K562 (cell line): Measurements from ENCODE around the gene NDUFB10. TPM values are rescaled to one million over a fixed set of nuclear protein-coding genes. Genes with fewer than 3 reads are reported as not detected.

Source experiments
- ARID3A ChIP-seq: IDR thresholded peaks from 2 replicates; pipeline ENCODE4 v1.6.1; 2012; ENCODE audit warnings: low read depth, low read length, improper control_type of control experiment, borderline replicate concordance
- CTBP1 ChIP-seq: fragments of 450-650 bp; IDR thresholded peaks from 2 replicates; pipeline ENCODE4 v1.6.1; 2016; ENCODE audit warnings: borderline replicate concordance
- ESRRA ChIP-seq: fragments of 450-650 bp; IDR thresholded peaks from 2 replicates; pipeline ENCODE4 v1.6.1; 2014; ENCODE audit warnings: low read depth, mild to moderate bottlenecking, moderate library complexity, borderline replicate concordance
- GABPA ChIP-seq: fragments of 200-800 bp; sonication (Bioruptor generic); conservative IDR thresholded peaks from 2 replicates; pipeline ENCODE4 v1.6.1; 2016; ENCODE audit warnings: low read depth, missing genetic modification characterization, missing compliant biosample characterization
- HCFC1 ChIP-seq: IDR thresholded peaks from 2 replicates; pipeline ENCODE4 v1.6.1; 2012; ENCODE audit warnings: low read depth, low read length, improper control_type of control experiment
- HNRNPLL ChIP-seq: fragments of 200-400 bp; formaldehyde crosslinking; IDR thresholded peaks from 2 replicates; pipeline ENCODE4 v1.6.1; 2017; ENCODE audit warnings: low read length, low read depth, mild to moderate bottlenecking; ENCODE audit not compliant: poor library complexity, severe bottlenecking
- HOXB6 ChIP-seq: fragments of 250-450 bp; sonication (Bioruptor Pico); IDR thresholded peaks from 2 replicates; pipeline ENCODE4 v1.5.1; 2022; ENCODE audit warnings: mild to moderate bottlenecking, borderline replicate concordance
- NBN ChIP-seq: fragments of 450-650 bp; IDR thresholded peaks from 2 replicates; pipeline ENCODE4 v1.6.1; 2016; ENCODE audit warnings: low read depth, mild to moderate bottlenecking
- POLR2H ChIP-seq: IDR thresholded peaks from 2 replicates; pipeline ENCODE4 v1.6.1; 2016; ENCODE audit warnings: missing genetic modification characterization, low read depth, mild to moderate bottlenecking, control low read depth, missing compliant biosample characterization, moderate library complexity
- SP1 ChIP-seq: sonication (generic); formaldehyde crosslinking; IDR thresholded peaks from 2 replicates; pipeline ENCODE4 v1.8.1; 2022; ENCODE audit warnings: mild to moderate bottlenecking, missing genetic modification reagents
- ZBTB43 ChIP-seq: sonication (generic); formaldehyde crosslinking; IDR thresholded peaks from 2 replicates; pipeline ENCODE4 v1.8.0; 2023; ENCODE audit warnings: mild to moderate bottlenecking, missing genetic modification reagents
- ZC3H4 ChIP-seq: sonication (generic); formaldehyde crosslinking; IDR thresholded peaks from 2 replicates; pipeline ENCODE4 v1.9.0; 2021; ENCODE audit warnings: missing genetic modification reagents, borderline replicate concordance
- ZNF143 ChIP-seq: sonication (generic); formaldehyde crosslinking; IDR thresholded peaks from 2 replicates; pipeline ENCODE4 v1.9.0; 2022; ENCODE audit warnings: mild to moderate bottlenecking, missing genetic modification reagents
- ZNF165 ChIP-seq: fragments of 250-450 bp; sonication (Bioruptor Pico); IDR thresholded peaks from 2 replicates; pipeline ENCODE4 v1.4.0; 2020; ENCODE audit warnings: borderline replicate concordance
- ZNF407 ChIP-seq: fragments of 450-650 bp; IDR thresholded peaks from 2 replicates; pipeline ENCODE4 v1.6.1; 2016; ENCODE audit warnings: low read depth
- polyA plus RNA-seq, 8 experiments: library from polyadenylated mRNA; depleted of rRNA in 4 of 8; stranded (reverse) in 5 of 8; unstranded in 3 of 8; fragments of >200 nt; fragmentation: Nextera tagmentation in 2 of 8; fragmentation: Illumina TruSeq in 1 of 8; extraction: Ambion mirVana in 2 of 8; extraction: Trizol in 1 of 8; gene quantifications; 2 replicates each; pipeline versions ENCODE4 v1.2.1 to v1.2.3, GENCODE V29; 2011 to 2014; ENCODE audit warnings: inconsistent platforms in 1 of 8, missing spikeins in 1 of 8
- total RNA-seq, 7 experiments: library from RNA; depleted of rRNA in 6 of 7; stranded (reverse); fragments of >200 nt in 6 of 7; fragmentation: Illumina TruSeq in 2 of 7; extraction: Trizol in 2 of 7; gene quantifications; 2 replicates each; pipeline versions ENCODE4 v1.2.1 to v1.2.3, GENCODE V29; 2011 to 2021; ENCODE audit warnings: low replicate concordance in 1 of 7

NDUFB10 gene
- total and polyA plus RNA-seq, 9 of the 15 experiments (the other 6 are each of a cell fraction or from before 2014, with no cell fraction given) = 69.3 to 527 (median 161) TPM

- TF ChIP-seq CTBP1 (peak; percentile 84), ESRRA (peak; percentile 80), GABPA (tag) (peak; percentile 65), SP1 (peak; percentile 68), ARID3A (no peak), ZC3H4 (no peak), HNRNPLL (no peak), HCFC1 (peak; percentile 98), POLR2H (tag) (no peak; the same call in 1 of the 2 replicates), ZBTB43 (CRISPR knock-in tag) (no peak), ZNF407 (no peak), ZNF165 (CRISPR knock-in tag) (no peak), HOXB6 (no peak), NBN (no peak), ZNF143 (CRISPR knock-in tag) (peak; percentile 97)
Measured at GRCh38 chr16:1959269-1960039, at the start of gene NDUFB10 (continued).
